Bronchial epithelial cell (primary cell): ENCODE data around the gene RTEL1. TPM values are rescaled to one million over a fixed set of nuclear protein-coding genes. Genes with fewer than 3 reads are reported as not detected.

Experiments
- DNase-seq: peaks from one replicate; pipeline ENCODE4 v3.0.0-alpha.2; 2010; ENCODE audit warnings: low read depth
- FAIRE-seq: peaks from 2 replicates; lab custom pipeline; 2011; peaks lifted over from hg19 to GRCh38; lab: Jason Lieb, UNC
- H3K27me3 ChIP-seq: 2 replicates; pipeline ENCODE4 v1.5.1; 2011; ENCODE audit warnings: low read length; ENCODE audit not compliant: control insufficient read depth, insufficient read depth
- H3K36me3 ChIP-seq: 2 replicates; pipeline ENCODE4 v1.5.1; 2011; ENCODE audit warnings: low read length; ENCODE audit not compliant: control insufficient read depth, insufficient read depth
- H3K4me3 ChIP-seq: 2 replicates; pipeline ENCODE4 v1.5.1; 2011; ENCODE audit warnings: mild to moderate bottlenecking, low read depth, low read length, control low read depth
- CTCF ChIP-seq: IDR thresholded peaks from 2 replicates; pipeline ENCODE4 v1.5.1; 2011; ENCODE audit warnings: mild to moderate bottlenecking, moderate library complexity, low read length, control low read depth, inconsistent platforms; ENCODE audit not compliant: insufficient read depth, severe bottlenecking
- total RNA-seq: library from RNA; depleted of rRNA; stranded (reverse); fragments of >200 nt; gene quantifications from 2 replicates; pipeline ENCODE4 v1.2.1, GENCODE V29; 2014

The RTEL1 gene
- total RNA-seq, 1 donor from 2014 or later: 4.5 TPM

DNA sequence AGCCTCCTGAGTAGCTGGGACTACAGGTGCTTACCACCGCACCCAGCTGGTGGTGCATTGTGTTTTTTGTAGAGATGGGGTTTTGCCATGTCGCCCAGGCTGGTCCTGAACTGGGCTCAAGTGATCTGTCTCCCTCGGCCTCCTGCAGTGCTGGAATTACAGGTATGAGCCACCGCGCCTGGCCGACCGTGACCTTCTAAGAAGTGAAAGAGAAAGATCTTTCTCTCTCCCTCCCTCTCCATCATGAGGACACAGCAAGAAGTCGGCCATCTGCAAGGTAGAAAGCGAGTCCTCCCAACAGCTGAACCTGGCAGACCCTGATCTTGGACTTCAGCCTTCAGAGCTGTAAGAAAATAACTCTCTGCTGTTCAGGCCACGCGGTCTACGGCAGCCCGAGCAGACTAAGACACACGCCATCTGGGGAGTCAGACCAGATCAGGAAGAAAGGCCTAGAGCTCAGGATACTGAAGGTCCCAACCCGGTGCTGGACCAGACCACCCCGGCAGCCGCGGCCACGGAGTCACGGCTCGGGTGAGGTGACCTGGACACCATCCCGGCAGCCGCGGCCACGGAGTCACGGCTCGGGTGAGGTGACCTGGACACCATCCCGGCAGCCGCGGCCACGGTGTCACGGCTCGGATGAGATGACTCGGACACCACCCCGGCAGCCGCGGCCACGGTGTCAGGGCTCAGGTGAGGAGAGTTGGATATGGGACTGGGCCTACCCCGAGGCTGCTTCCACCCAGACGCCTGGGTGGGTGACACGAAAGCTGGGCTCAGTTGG lies 40.8 kb upstream of the RTEL1 start:
- DNase-seq (no peak), FAIRE-seq (no peak)
- Histone ChIP-seq H3K27me3 (no peaks in the 10 kb centered on the region), H3K36me3 (peaks cover 23% of the 10 kb centered on the region), H3K4me3 (no peak overlapping the region)
- no peak for TF ChIP-seq CTCF

DNA sequence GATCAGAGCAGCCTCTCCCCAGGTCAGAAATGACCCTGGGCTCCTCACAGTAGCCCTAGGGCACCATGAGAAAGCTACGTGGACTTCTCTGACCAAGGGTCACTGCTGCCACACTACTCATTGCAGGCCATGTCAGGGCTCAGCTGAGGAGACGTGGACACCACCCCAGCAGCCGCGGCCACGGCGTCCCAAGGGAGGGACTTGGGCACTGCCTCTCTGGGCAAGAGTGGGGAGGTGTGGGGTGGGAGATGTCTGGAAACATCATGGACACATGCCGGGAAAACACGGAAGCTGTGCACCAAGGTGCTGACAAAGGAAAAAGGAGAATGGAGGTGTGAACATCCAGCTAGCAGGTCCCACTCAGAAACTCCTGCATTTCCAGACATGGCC lies 40.2 kb upstream of the RTEL1 start:
- Histone ChIP-seq H3K36me3 (peaks cover 23% of the 10 kb centered on the region), H3K4me3 (no peak overlapping the region), H3K27me3 (no peaks in the 10 kb centered on the region)
- TF ChIP-seq CTCF: no peak
- DNase-seq (no peak), FAIRE-seq (peak; percentile 82)

- FAIRE-seq (no peak), DNase-seq (no peak)
- TF ChIP-seq CTCF: no peak
- peaks cover 23% of the 10 kb centered on the region for H3K36me3 ChIP-seq
- H3K27me3 ChIP-seq: no peaks in the 10 kb centered on the region
- H3K4me3 ChIP-seq: no peak overlapping the region
These were observed 39.7 kb upstream of the RTEL1 start for GRCh38 chr20:63618291-63618980.

DNA sequence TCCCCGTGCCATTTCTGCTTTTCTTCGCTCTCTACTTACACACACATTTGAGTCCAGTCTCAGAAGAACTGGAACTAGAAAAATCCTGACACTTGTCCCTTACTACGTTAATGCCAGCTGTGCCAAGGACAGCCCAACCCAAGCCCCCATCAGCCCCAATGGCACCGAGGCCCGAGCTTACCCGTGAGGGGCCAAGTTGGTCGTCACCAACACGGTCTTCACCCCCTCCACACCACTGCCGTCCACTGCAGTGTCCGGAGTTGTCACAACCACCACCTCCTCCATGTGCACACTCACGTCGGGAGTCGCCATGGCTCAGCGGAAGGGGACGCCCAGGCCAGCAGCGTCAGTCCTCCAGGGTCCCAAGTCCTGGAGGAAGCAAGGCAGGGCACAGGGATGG lies 39.0 kb upstream of the RTEL1 start:
- no peak overlapping the region for H3K4me3 ChIP-seq
- TF ChIP-seq CTCF: no peak
- H3K36me3 ChIP-seq: peaks cover 22% of the 10 kb centered on the region
- FAIRE-seq (no peak), DNase-seq (no peak)
- no peaks in the 10 kb centered on the region for H3K27me3 ChIP-seq

DNA sequence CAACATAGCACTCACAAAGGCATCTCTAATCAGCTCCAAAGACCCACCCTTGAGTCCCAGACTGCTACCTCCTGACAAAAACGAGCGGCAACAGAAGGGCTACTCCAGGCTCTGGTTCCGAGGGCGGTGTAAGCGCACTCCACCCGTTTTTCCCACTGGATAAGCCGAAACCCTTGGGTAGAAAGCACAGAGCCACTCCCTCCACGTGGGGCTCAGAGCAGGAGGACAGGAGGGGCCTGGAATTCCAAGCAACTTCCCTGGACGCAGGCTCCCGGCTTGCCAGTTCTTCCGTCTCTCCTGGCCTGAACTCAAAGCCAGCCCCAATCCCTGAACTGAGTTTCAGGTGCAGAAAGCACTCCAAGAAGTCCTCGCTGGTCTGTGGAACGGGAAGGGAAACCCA lies 38.6 kb upstream of the RTEL1 start:
- Histone ChIP-seq H3K27me3 (no peaks in the 10 kb centered on the region), H3K36me3 (peaks cover 23% of the 10 kb centered on the region), H3K4me3 (no peak overlapping the region)
- no peak for DNase-seq
- TF ChIP-seq CTCF: no peak
- FAIRE-seq: no peak
